GM12874 (cell line): Measurements from ENCODE around the gene KCNA2.

Experiments
- CTCF ChIP-seq: IDR thresholded peaks from 2 replicates; pipeline ENCODE4 v1.5.1; 2011; ENCODE audit warnings: low read depth, mild to moderate bottlenecking, control low read depth, low read length, moderate library complexity; ENCODE audit not compliant: insufficient read depth

Gene KCNA2

DNA sequence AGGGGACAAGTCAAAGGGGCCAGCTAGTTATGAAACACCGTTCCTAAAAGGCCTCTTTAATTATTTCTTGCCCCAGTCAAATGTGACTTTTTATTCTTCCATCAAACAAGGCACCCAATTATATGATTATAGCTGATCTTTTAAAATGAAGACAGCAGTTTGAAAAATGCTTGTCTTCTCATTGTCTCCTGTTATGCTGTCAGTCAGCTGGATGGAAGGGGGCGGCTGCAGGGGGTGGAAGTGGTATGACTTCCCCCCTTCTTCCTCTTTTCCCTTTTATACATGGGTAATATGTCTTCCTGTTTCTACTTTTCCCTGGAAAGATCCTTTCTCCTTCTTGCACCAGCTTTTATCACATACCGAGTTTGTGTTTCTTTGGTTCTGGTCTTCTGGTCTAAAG lies 61.4 kb downstream of the KCNA2 start:
- no peak for TF ChIP-seq CTCF
